NCI-H146 (cell line): ENCODE results near the gene DLST.
A peak's percentile ranks its signal among the peaks of the same experiment; 100 is the strongest.

Source experiments
- DNase-seq: peaks from one replicate; lab custom pipeline; 2025; lab: John Stamatoyannopoulos, UW

DLST gene

GRCh38 chr14:74896400-74896799, 14.7 kb downstream of the DLST start:
- DNase-seq = no peak

- DNase-seq = no peak
Measured at GRCh38 chr14:74897642-74898041, 15.9 kb downstream of the DLST start.

DNA sequence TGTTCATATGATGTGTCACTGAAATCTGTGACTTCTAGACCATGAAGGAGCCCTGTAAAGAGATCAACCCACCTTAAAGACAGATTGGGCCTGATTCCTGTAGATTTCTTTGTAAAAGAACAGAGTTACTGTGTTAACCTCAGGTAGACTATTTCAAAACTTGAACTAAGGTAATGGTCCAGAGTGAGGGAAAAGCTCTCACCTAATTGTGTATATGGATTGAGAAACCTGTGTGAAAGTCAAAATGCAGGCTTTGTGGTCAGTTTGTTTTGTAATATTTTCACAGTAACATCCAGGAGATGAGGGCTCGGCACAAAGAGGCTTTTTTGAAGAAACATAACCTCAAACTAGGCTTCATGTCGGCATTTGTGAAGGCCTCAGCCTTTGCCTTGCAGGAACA, 16.4 kb downstream of the DLST start:
- no peak for DNase-seq

- no peak for DNase-seq
Measured at GRCh38 chr14:74898694-74899093, 17.0 kb downstream of the DLST start.

DNA sequence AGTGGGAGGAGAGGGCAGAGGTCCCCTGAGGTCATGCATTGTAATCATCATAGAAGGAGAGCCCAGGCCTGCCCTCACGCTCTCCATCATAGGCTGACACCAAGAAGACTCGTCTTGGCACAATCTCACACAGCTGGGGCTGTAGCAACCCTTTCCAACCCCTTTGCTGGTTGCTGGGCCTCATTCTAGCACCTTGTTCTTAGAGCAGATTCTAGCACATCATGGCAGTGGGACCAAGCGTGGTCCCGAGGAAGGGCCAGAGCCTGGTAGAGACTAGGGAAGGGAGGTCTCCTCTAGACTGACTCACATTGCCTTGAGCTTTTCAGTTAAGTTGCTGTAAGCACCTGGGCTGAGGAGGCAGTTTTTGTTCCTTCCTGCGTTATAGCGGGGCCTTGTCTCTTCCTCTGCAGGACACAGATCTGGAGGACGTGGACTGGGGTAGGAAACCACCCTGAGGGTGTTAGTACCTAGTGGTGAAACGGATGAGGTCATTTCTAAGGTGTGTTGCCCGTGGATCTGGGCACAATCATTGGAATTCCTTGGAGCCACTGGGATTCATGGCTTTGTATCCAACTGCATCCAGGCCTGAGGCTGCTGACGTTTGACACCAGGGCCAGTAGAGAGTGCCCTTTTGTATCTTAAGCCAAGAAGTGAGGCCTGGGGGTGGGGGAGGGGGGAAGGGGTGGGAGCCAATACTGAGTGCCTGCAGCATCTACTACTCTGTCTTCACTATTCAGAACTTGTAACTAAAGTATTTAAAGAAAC, 21.4 kb downstream of the DLST start:
- DNase-seq = no peak

DNA sequence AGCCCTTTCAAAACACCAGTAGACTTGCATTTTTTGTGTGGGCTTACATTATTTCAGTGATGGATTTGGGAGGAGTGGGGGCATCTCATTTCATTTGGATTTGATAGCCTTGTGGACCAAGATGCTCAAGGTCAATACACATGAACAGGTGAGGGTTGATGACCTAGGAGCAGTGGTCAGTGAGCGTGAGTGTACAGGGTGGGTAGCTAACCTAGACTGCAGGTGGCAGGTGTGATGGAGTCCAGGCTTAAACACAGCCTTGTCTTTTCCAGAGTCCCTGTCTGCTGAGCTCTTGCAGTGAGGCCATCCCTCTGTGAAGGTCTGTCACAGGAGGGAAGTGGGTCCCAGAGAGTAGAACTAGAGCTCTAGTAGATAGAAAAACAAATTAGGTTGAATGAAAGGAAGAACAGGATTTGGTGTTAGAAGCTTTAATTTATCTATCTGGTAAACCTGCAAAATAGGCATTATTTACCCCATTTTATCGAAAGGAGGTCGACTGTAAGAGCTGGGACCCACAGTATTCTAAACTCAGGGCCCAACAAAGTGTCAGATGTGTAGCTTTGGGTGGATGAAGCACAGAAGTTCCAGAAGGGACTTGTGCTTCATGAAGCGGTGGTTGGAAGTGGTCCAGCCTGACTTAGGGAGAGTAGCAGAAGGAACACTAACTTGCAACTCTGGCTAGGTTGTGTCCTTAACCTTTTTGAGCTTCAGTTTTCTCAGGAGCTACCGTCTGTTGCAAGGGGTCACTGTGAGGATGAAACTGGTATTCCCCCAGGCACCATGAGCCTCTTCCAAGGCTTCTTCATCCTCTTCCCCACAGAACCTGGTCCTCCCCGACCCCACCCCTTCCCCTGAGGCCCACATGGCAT, 23.2 kb downstream of the DLST start:
- no peak for DNase-seq

- peak; percentile 4 for DNase-seq
Measured at GRCh38 chr14:74905595-74906142, 24.0 kb downstream of the DLST start.

GRCh38 chr14:74906925-74907521, 25.3 kb downstream of the DLST start:
- no peak for DNase-seq

DNA sequence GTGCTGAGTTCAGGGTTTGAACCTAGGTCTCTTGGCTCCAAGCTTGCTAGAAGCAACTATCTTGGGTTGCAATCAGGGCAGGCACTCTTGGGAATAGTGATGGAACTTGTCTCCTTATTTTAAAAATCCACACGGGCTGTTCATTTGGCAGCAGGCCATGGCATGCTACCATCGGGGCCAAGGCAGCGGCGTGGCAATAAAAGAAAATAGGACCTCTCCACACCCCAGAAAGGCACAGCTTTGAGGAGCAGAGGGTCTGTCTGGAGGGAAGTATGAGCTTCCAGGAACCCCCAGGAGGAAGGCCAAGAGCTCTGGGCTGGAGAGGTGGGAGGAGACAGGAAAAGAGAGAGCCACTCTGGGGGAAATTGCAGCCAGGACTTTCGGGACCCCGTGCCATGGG, 26.0 kb downstream of the DLST start:
- DNase-seq = no peak

GRCh38 chr14:74908861-74909341, 27.2 kb downstream of the DLST start:
- no peak for DNase-seq

- no peak for DNase-seq
Measured at GRCh38 chr14:74909501-74909900, 27.8 kb downstream of the DLST start.

GRCh38 chr14:74909911-74910310, 28.2 kb downstream of the DLST start:
- DNase-seq = no peak

GRCh38 chr14:74910556-74910955, 28.8 kb downstream of the DLST start:
- no peak for DNase-seq

DNA sequence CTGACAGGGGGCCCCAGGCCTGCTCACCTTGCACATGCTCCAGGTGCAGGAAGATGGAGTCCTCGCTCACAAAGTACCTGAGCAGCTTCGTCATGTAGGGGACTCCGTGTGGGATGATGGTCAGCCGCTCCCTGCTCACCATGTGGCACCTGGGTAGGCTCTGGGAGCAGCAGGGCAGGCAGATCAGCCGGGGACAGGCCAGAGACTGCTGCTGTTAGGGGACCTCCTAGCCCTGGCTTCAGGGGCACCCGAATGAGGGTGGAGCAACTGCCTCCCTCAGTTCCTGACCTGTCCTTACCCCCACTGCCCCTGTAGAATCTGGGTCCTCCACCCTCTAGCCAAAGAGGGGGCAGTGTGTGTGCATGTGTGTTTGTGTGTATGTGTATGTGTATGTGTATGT, 29.5 kb downstream of the DLST start:
- no peak for DNase-seq

DNA sequence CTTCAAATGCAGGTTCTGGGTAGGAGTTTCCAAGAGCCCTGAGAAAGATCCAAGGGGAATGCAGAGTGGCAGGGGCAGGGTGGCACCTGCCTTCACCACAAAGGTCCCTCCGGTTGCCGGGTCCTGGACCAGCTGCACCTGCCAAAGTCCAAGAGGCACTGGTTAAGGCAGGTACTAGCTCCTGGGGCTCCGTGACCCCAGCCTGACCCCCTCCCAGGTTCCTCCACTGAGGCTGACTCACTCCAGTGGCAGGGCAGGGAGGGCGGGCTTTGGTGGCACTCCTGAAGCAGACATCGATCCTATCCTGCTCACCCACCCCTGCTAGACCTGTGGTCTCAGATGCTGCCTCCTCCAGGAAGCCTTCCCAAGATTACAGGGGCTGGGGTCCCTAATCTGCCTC, 30.0 kb downstream of the DLST start:
- no peak for DNase-seq

- DNase-seq = no peak
Measured at GRCh38 chr14:74912111-74912510, 30.4 kb downstream of the DLST start.

- DNase-seq = no peak
Measured at GRCh38 chr14:74912801-74913200, 31.1 kb downstream of the DLST start.

DNA sequence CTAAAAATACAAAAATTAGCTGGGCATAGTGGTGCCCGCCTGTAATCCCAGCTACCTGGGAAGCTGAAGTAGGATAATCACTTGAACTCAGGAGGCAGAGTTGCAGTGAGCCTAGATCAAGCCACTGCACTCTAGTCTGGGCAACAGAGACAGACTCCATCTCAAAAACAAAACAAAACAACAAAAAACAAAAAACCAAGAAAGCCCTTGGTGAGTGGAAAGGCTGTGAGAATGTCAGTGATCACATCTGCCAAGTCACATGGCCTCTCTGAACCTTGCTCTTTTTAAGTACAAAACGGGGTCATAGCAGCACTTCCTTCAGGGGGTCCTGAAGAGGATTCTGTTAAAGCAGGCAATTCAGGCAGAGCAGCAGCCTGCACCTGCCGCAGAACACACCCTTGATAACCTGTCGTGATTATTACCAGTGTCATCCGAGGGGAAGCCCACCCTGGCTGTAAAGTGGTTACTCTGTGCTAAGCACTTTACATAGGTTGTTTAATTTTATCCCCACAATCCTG, 31.7 kb downstream of the DLST start:
- DNase-seq = no peak

- peak; percentile 7 for DNase-seq
Measured at GRCh38 chr14:74913986-74914573, 32.4 kb downstream of the DLST start.

- no peak for DNase-seq
Measured at GRCh38 chr14:74915426-74915825, 33.7 kb downstream of the DLST start.

DNA sequence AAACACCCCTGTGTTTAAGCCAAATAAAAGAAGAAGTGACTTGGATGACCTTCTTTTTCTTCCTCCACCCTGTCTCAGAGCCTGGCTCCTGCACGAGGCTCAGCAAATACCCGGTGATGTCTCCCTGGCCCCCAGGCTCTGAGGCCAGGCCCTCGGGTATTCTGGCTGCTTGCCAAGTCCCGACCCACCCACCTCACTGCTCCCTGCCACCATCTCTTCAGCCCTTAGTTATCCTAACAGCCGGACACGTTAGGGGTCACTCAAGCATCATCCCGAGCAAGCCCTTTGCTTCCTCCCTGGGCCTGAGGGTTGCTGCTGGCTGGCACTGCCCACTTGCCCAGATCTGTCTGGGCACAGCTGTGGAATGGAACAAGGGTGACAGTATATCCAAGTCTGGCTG, 34.1 kb downstream of the DLST start:
- no peak for DNase-seq

DNA sequence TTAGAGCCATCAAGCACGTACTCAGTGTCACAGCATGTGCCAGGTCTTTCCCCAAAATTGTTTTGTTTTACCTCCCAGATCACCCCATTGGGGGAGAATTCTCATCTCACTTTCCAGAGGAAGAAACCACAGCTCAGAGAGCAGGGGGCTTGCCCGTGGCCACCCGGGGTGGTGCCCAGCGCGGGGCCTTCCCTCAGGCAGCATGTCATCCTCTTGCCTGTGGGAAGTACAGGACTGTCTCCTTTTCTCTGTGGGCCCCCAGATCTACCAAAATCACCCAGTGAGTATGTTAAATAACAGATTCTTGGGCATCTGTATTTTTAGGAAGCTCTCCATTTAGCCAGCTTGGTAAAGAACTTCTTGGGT, 35.4 kb downstream of the DLST start:
- DNase-seq = no peak
